ENCODE data around the gene ACVR2A.

DNA sequence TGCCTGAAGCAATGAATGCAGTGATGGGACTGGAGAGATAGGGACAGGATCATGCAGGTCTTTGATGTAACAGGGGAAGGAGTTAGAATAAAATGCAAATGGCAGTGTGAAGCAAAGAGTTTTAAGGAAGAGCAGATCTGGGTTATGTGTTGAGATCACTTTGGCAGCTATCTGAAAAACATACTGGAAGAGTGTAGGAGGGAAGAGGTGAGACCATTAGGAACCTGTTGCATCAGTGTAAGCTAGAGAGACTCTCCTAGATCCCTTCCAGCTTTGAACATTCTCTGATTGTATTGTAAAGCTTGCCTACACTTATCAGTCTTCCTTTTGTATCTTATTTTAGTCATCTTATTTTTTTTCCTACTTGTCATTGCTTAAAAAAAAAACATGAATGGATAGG, 10.5 kb downstream of the ACVR2A start:
- TF ChIP-seq POLR2A (IDR thresholded peaks at IDR 0.05) (no peak), EP300 (IDR thresholded peaks at IDR 0.05) (no peak)
- TF ChIP-seq, protein P1, sequence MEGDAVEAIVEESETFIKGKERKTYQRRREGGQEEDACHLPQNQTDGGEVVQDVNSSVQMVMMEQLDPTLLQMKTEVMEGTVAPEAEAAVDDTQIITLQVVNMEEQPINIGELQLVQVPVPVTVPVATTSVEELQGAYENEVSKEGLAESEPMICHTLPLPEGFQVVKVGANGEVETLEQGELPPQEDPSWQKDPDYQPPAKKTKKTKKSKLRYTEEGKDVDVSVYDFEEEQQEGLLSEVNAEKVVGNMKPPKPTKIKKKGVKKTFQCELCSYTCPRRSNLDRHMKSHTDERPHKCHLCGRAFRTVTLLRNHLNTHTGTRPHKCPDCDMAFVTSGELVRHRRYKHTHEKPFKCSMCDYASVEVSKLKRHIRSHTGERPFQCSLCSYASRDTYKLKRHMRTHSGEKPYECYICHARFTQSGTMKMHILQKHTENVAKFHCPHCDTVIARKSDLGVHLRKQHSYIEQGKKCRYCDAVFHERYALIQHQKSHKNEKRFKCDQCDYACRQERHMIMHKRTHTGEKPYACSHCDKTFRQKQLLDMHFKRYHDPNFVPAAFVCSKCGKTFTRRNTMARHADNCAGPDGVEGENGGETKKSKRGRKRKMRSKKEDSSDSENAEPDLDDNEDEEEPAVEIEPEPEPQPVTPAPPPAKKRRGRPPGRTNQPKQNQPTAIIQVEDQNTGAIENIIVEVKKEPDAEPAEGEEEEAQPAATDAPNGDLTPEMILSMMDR (IDR thresholded peaks at IDR 0.05) = no peak
